ENCODE data around the gene MRPL58. TPM values are rescaled to one million over a fixed set of nuclear protein-coding genes. Genes with fewer than 3 reads are reported as not detected.

Gene MRPL58
- total and polyA plus RNA-seq, 2 experiments from 2014 or later, result 29.8 to 39.3 TPM

DNA sequence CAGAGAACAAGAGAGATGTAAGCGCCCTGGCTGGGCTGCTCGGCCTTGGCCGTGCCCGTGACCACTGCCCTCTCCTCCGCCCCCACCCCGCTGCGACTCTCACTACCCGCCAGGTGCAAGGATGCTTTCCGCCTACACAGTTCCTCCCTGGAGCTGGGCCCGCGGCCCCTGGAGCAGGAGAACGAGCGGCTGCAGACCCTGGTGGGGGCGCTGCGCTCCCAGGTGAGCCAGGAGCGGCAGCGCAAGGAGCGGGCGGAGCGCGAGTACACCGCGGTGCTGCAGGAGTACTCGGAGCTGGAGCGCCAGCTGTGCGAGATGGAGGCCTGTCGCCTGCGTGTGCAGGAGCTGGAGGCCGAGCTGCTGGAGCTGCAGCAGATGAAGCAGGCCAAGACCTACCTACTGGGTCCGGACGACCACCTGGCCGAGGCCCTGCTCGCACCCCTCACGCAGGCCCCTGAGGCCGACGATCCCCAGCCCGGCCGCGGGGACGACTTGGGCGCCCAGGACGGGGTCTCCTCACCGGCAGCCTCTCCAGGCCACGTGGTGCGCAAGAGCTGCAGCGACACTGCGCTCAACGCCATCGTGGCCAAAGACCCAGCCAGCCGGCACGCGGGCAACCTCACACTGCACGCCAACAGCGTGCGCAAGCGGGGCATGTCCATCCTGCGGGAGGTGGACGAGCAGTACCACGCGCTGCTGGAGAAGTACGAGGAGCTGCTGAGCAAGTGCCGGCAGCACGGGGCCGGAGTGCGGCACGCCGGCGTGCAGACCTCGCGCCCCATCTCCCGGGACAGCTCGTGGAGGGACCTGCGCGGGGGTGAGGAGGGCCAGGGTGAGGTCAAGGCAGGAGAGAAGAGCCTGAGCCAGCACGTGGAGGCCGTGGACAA is 9.2 kb upstream of the MRPL58 start:
- Histone ChIP-seq H3K4me3 (no peak overlapping the region), H3K27ac (no peak overlapping the region), H3K27me3 (no peaks in the 10 kb centered on the region), H3K9me3 (ENCODE audit: low read depth) (no peaks in the 10 kb centered on the region), H3K36me3 (replicated peaks; ENCODE audit: insufficient read depth, low read depth) (no peaks in the 10 kb centered on the region), H3K4me2 (no peak overlapping the region), H4K20me1 (ENCODE audit: insufficient read depth, poor library complexity, severe bottlenecking) (no peaks in the 10 kb centered on the region), H2AFZ (no peak overlapping the region), H3K79me2 (no peaks in the 10 kb centered on the region), H3K4me1 (ENCODE audit: insufficient read depth) (no peaks in the 10 kb centered on the region), H3K9me2 (replicated peaks; ENCODE audit: insufficient read depth) (no peaks in the 10 kb centered on the region)
- TF ChIP-seq CTCF (IDR thresholded peaks at IDR 0.05; ENCODE audit: poor library complexity) (no peak), EZH2phosphoT487 (IDR thresholded peaks at IDR 0.05; ENCODE audit: low read depth, severe bottlenecking, unreplicated experiment) (no peak), EZH2 (IDR thresholded peaks at IDR 0.05; ENCODE audit: borderline replicate concordance) (no peak)
- DNase-seq (ENCODE audit: low spot score), result no peak
- 97% methylated on average over 76 of the region's 76 CpGs for WGBS (ENCODE audit: low lambda C conversion rate, missing lambda C conversion rate)

DNA sequence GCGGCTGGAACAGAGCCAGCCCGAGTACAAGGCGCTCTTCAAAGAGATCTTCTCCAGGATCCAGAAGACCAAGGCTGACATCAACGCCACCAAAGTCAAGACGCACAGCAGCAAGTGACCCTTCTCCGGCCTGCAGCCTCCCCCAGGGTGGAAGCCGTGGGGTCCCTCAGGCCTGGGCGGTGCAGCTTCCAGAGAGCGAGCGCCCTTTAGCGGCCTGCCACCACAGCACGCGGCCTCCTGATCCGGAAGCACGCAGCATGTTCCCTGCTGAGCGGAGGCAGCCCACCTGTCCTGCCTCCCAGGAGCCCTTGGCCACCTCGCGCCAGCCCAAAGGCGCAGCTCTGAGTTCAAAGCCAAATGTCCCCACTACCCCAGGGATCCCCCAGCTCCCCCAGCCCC is 8.5 kb upstream of the MRPL58 start:
- Histone ChIP-seq H3K27me3 (no peaks in the 10 kb centered on the region), H3K9me2 (replicated peaks; ENCODE audit: insufficient read depth) (no peaks in the 10 kb centered on the region), H2AFZ (no peak overlapping the region), H3K27ac (no peak overlapping the region), H3K79me2 (no peaks in the 10 kb centered on the region), H3K9me3 (ENCODE audit: low read depth) (no peaks in the 10 kb centered on the region), H3K36me3 (replicated peaks; ENCODE audit: insufficient read depth, low read depth) (no peaks in the 10 kb centered on the region), H3K4me3 (no peak overlapping the region), H3K4me1 (ENCODE audit: insufficient read depth) (no peaks in the 10 kb centered on the region), H4K20me1 (ENCODE audit: insufficient read depth, poor library complexity, severe bottlenecking) (no peaks in the 10 kb centered on the region), H3K4me2 (no peak overlapping the region)
- TF ChIP-seq EZH2phosphoT487 (IDR thresholded peaks at IDR 0.05; ENCODE audit: low read depth, severe bottlenecking, unreplicated experiment) (no peak), EZH2 (IDR thresholded peaks at IDR 0.05; ENCODE audit: borderline replicate concordance) (no peak), CTCF (IDR thresholded peaks at IDR 0.05; ENCODE audit: poor library complexity) (no peak)
- 94% methylated on average over 15 of the region's 19 CpGs for WGBS (ENCODE audit: low lambda C conversion rate, missing lambda C conversion rate)
- DNase-seq (ENCODE audit: low spot score), result no peak

- 96% methylated on average over 3 of the region's 3 CpGs for WGBS (ENCODE audit: low lambda C conversion rate, missing lambda C conversion rate)
- Histone ChIP-seq H3K4me3 (no peak overlapping the region), H3K36me3 (replicated peaks; ENCODE audit: insufficient read depth, low read depth) (no peaks in the 10 kb centered on the region)
These were observed 8.1 kb upstream of the MRPL58 start for GRCh38 chr17:75004371-75004770.

More at GRCh38 chr17:75004371-75004770, 8.1 kb upstream of the MRPL58 start:
- Histone ChIP-seq H3K79me2 (no peaks in the 10 kb centered on the region), H3K4me2 (no peak overlapping the region), H3K9me3 (ENCODE audit: low read depth) (no peaks in the 10 kb centered on the region), H3K9me2 (replicated peaks; ENCODE audit: insufficient read depth) (no peaks in the 10 kb centered on the region), H2AFZ (no peak overlapping the region), H3K4me1 (ENCODE audit: insufficient read depth) (no peaks in the 10 kb centered on the region), H4K20me1 (ENCODE audit: insufficient read depth, poor library complexity, severe bottlenecking) (no peaks in the 10 kb centered on the region), H3K27me3 (no peaks in the 10 kb centered on the region), H3K27ac (no peak overlapping the region)
- DNase-seq (ENCODE audit: low spot score), result no peak
- TF ChIP-seq EZH2 (IDR thresholded peaks at IDR 0.05; ENCODE audit: borderline replicate concordance) (no peak), CTCF (IDR thresholded peaks at IDR 0.05; ENCODE audit: poor library complexity) (no peak)
